CD4-positive, alpha-beta T cell (primary cell): ENCODE data around the gene TBC1D19. TPM values are rescaled to one million over a fixed set of nuclear protein-coding genes. Genes with fewer than 3 reads are reported as not detected.

Experiments
- ATAC-seq: fragments of 200-7000 bp; cut with Tn5 transposase; one replicate; pipeline ENCODE4 v1.10.0; 2022; ENCODE audit warnings: mild to moderate bottlenecking; ENCODE audit not compliant: poor library complexity
- CTCF ChIA-PET: fragments of 350-600 bp; sonication (Branson Sonifier 250); formaldehyde crosslinking; loops from one replicate; lab custom pipeline; 2021; ENCODE audit warnings: antibody characterized with exemption, inconsistent platforms; lab: Charles Lee
- POLR2A ChIA-PET: fragments of 350-600 bp; sonication (Branson Sonifier 250); formaldehyde crosslinking; loops from one replicate; lab custom pipeline; 2021; ENCODE audit warnings: antibody characterized with exemption, inconsistent platforms; lab: Charles Lee
- DNase-seq, 14 experiments: peaks; one replicate each; pipeline ENCODE4 v3.0.0-alpha.2; 2013 to 2020; ENCODE audit warnings: mixed read lengths in 2 of 14
- H3K27ac ChIP-seq, 2 donors: one replicate each; pipeline versions ENCODE4 v1.5.1 to v1.7.0; 2013; ENCODE audit warnings: low read length in 2 of 2, low read depth in 1 of 2, mild to moderate bottlenecking in 1 of 2
- H3K27me3 ChIP-seq, 2 experiments: 1 replicate in 1 of 2; 2 replicates in 1 of 2; pipeline versions ENCODE4 v1.6.1 to v1.7.0; 2013; ENCODE audit warnings: low read length in 2 of 2, control low read depth in 1 of 2, mild to moderate bottlenecking in 1 of 2, moderate library complexity in 1 of 2; ENCODE audit not compliant: insufficient read depth in 2 of 2, control insufficient read depth in 1 of 2
- H3K36me3 ChIP-seq: one replicate; pipeline ENCODE4 v1.6.1; 2013; ENCODE audit warnings: low read length, control low read depth; ENCODE audit not compliant: insufficient read depth
- H3K4me1 ChIP-seq: one replicate; pipeline ENCODE4 v1.6.1; 2013; ENCODE audit warnings: low read length, control low read depth; ENCODE audit not compliant: insufficient read depth
- H3K4me3 ChIP-seq: one replicate; pipeline ENCODE4 v1.5.1; 2013; ENCODE audit warnings: mild to moderate bottlenecking, low read length, moderate library complexity
- H3K9me3 ChIP-seq, 2 experiments: 1 replicate in 1 of 2; 2 replicates in 1 of 2; pipeline versions ENCODE4 v1.6.1 to v1.7.0; 2013; ENCODE audit warnings: low read length in 2 of 2, mild to moderate bottlenecking in 2 of 2, control low read depth in 1 of 2, moderate library complexity in 1 of 2; ENCODE audit not compliant: control insufficient read depth in 1 of 2, insufficient read depth in 1 of 2
- H3K27ac Mint-ChIP-seq: one replicate; pipeline ENCODE4 v1.8.0; 2020; ENCODE audit warnings: mixed read lengths
- H3K27me3 Mint-ChIP-seq: one replicate; pipeline ENCODE4 v1.8.0; 2021; ENCODE audit warnings: mixed read lengths
- H3K36me3 Mint-ChIP-seq: one replicate; pipeline ENCODE4 v1.8.0; 2021; ENCODE audit warnings: low read depth, mixed read lengths
- H3K4me1 Mint-ChIP-seq: one replicate; pipeline ENCODE4 v1.8.0; 2021; ENCODE audit warnings: low read depth, mixed read lengths
- H3K4me3 Mint-ChIP-seq: one replicate; pipeline ENCODE4 v1.8.0; 2020; ENCODE audit warnings: mild to moderate bottlenecking, mixed read lengths
- H3K9me3 Mint-ChIP-seq: one replicate; pipeline ENCODE4 v1.8.0; 2020; ENCODE audit warnings: mixed read lengths
- CTCF ChIP-seq: fragments of 200-600 bp; IDR thresholded peaks from one replicate; pipeline ENCODE4 v1.8.0; 2022; ENCODE audit warnings: antibody characterized with exemption, mild to moderate bottlenecking
- intact Hi-C, 2 experiments: fragments of 100-400 bp; cut with DNase I in 1 of 2; cut with micrococcal nuclease in 1 of 2; formaldehyde crosslinking; loops; one replicate each; pipeline versions ENCODE4 v1.15.1 to v1.9.0; 2023 to 2025; cut with DNase I, micrococcal nuclease
- total RNA-seq, 174 experiments: library from RNA in 2 of 174; stranded (reverse) in 2 of 174; gene quantifications; one replicate each; pipeline ENCODE4 v1.2.3 and lab custom pipeline; 2021 to 2026

Gene TBC1D19
- total RNA-seq, 2 experiments from 2014 or later, result 4.0 to 4.8 TPM

- no peaks in the 10 kb centered on the region for H3K27me3 Mint-ChIP-seq
- H3K27ac Mint-ChIP-seq, result no peak overlapping the region
- Histone ChIP-seq H3K27me3 (no peaks in the 10 kb centered on the region), H3K36me3 (no peaks in the 10 kb centered on the region), H3K27ac (no peak overlapping the region), H3K9me3 (peaks cover 0 to 3% of the 10 kb centered on the region in 2 experiments), H3K4me3 (no peak overlapping the region), H3K4me1 (no peaks in the 10 kb centered on the region)
- DNase-seq (no peak), ATAC-seq (no peak)
- H3K36me3 Mint-ChIP-seq, result peaks cover 9% of the 10 kb centered on the region
- ChIA-PET CTCF (no interaction called here), POLR2A (no interaction called here)
- intact Hi-C loops, result no loop called here
- no peak for TF ChIP-seq CTCF
- peaks cover 2% of the 10 kb centered on the region for H3K9me3 Mint-ChIP-seq
- H3K4me1 Mint-ChIP-seq, result peaks cover 14% of the 10 kb centered on the region
- no peak overlapping the region for H3K4me3 Mint-ChIP-seq
These were observed 10.5 kb downstream of the TBC1D19 start for GRCh38 chr4:26594371-26594770.

- H3K36me3 ChIP-seq, result no peaks in the 10 kb centered on the region
- ChIA-PET CTCF (no interaction called here), POLR2A (no interaction called here)
- no peaks in the 10 kb centered on the region for H3K27me3 ChIP-seq
- no peak for TF ChIP-seq CTCF
- H3K9me3 Mint-ChIP-seq, result peaks cover 2% of the 10 kb centered on the region
- intact Hi-C loops, result no loop called here
- H3K9me3 ChIP-seq, result peaks cover 0 to 3% of the 10 kb centered on the region in 2 experiments
- ATAC-seq (no peak), DNase-seq (no peak)
- H3K27me3 Mint-ChIP-seq, result no peaks in the 10 kb centered on the region
- H3K4me1 ChIP-seq, result no peaks in the 10 kb centered on the region
- H3K4me3 ChIP-seq, result no peak overlapping the region
- H3K27ac Mint-ChIP-seq, result no peak overlapping the region
- no peak overlapping the region for H3K4me3 Mint-ChIP-seq
- peaks cover 5% of the 10 kb centered on the region for H3K36me3 Mint-ChIP-seq
- H3K4me1 Mint-ChIP-seq, result peaks cover 10% of the 10 kb centered on the region
- H3K27ac ChIP-seq, result no peak overlapping the region
These were observed 10.9 kb downstream of the TBC1D19 start for GRCh38 chr4:26594778-26595177.

GRCh38 chr4:26596843-26597242 lies 13.0 kb downstream of the TBC1D19 start:
- POLR2A ChIA-PET, result interaction anchor here (0.6 to 0.7 kb wide), 3 partner anchors 50 to 408 kb away, joined by 3 read pairs; no protein-coding TSS in a partner anchor
- peaks cover 6% of the 10 kb centered on the region for H3K4me1 Mint-ChIP-seq
- DNase-seq (no peak), ATAC-seq (no peak)
- H3K4me1 ChIP-seq, result no peaks in the 10 kb centered on the region
- TF ChIP-seq CTCF, result no peak
- intact Hi-C loops, result no loop called here
- no peak overlapping the region for H3K4me3 Mint-ChIP-seq
- CTCF ChIA-PET, result no interaction called here
- no peaks in the 10 kb centered on the region for H3K27me3 Mint-ChIP-seq
- H3K36me3 ChIP-seq, result no peaks in the 10 kb centered on the region
- peaks cover 0 to 3% of the 10 kb centered on the region in 2 experiments for H3K9me3 ChIP-seq
- H3K27ac ChIP-seq, result no peak overlapping the region
- peaks cover 4% of the 10 kb centered on the region for H3K36me3 Mint-ChIP-seq
- H3K27ac Mint-ChIP-seq, result no peak overlapping the region
- no peak overlapping the region for H3K4me3 ChIP-seq
- H3K27me3 ChIP-seq, result no peaks in the 10 kb centered on the region
- H3K9me3 Mint-ChIP-seq, result peaks cover 9% of the 10 kb centered on the region
